Hindlimb muscle (tissue), 1 donor: ENCODE measurements around the gene RAB8A. TPM values are rescaled to one million over a fixed set of nuclear protein-coding genes. Genes with fewer than 3 reads are reported as not detected.
"Not testable (repeated sequence)": the region's sequence is repeated elsewhere in the genome, so short reads cannot be mapped to it uniquely, and the experiment has no call there.

ENCODE experiments used
- DNase-seq: peaks from one replicate; pipeline ENCODE4 v3.0.0-alpha.2; 2013
- polyA plus RNA-seq: library from polyadenylated mRNA; unstranded; fragments of 120-200 nt; gene quantifications from one replicate; pipeline ENCODE4 v1.2.1, GENCODE V29; 2013; ENCODE audit not compliant: insufficient read length

Gene RAB8A
- polyA plus RNA-seq, 1 donor, result 32.6 TPM

DNA sequence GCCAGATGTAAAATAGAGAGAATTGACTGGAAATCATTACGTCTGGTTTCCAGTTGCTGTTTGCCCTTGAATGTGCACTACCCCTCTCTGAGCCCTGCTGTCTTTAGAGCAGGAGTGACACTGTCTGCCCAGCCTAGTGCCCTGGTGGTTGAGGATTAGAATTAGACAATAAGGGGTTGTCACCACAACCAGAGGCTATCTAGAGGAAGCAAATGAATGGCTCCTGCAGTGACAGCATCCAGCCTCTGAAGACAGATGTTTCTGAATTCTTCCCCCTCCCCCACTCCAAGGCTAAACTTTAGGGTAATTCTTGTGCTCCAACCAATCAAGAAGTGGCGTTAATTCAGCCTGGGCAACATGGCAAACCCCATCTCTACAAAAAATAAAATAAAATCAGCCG lies 2.0 kb downstream of the RAB8A start:
- DNase-seq, result no peak

DNA sequence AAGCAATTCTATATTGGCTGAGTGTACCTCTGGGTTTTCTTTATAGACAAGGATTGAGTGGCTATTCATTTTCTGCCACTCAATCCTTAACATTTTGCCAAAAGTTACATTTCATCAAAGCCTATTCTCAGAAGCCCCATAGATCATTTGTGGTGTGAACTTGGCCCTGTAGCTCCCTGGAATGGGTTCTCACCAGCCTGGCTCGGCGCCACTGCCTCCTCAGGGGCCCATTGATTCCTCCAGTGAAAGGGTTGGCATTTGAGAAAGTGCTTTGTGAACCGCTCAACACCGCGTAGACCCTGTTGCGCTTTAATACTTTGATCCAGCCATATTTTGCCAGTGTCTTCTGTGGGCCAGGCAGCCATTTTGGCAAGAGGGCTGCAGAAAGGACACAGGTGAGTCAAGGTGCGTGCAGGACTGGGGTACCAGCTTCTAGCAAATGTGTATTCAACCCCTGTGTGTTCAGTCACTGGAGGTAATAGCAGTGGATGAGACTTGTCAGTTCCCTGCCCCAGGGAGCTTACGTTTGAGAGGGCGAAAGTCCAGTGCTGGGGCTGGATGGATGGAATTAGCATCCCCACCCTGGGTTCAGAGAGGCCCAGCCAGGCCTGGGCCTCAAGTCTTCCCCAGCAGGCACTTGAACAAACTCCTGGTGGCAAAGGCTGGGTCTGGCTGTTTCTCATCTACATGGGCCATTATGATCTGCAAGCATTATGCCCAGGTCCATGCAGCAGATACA lies 3.8 kb downstream of the RAB8A start:
- no peak for DNase-seq

DNA sequence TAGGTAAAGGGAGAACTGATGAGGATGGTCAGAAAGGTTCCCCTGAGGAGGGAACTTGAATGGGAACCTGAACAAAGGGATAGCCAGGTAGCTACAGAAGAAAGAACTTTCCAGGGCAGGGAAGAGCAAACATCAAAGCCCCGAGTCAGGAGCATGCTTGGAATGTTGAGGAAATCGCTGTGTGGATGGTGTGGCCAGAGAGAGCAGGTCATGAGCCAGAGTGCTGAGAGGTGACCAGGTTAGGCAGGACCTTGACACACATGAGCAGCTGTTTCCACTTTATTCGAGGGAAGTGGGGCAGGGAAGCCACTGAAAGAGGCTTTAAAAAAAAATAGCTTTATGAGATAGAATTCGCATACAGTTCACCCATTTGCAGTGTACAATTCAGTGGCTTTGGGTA lies 4.4 kb downstream of the RAB8A start:
- DNase-seq, result no peak

DNA sequence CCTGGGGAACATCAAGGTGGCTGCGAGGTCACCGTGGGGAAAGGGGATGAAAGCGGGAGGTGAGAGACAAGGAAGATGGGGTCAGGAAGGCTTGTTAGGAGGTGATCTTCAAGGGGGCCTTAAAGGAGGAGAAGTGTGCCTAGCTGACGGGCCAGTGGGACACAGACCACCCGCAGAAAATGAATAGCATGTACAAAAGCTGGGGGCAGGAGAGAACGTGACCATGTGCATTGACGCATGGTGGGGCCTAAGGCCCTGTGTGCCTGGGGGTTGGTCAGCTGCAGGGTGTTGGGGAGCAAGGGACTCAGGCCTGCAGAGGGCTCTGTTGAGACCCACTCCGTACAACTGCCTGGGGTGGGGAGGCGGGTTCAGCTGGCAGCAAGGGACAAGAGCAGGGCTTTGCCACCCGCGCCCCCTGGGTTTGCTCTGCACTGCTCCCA lies 5.9 kb downstream of the RAB8A start:
- DNase-seq, result no peak

DNA sequence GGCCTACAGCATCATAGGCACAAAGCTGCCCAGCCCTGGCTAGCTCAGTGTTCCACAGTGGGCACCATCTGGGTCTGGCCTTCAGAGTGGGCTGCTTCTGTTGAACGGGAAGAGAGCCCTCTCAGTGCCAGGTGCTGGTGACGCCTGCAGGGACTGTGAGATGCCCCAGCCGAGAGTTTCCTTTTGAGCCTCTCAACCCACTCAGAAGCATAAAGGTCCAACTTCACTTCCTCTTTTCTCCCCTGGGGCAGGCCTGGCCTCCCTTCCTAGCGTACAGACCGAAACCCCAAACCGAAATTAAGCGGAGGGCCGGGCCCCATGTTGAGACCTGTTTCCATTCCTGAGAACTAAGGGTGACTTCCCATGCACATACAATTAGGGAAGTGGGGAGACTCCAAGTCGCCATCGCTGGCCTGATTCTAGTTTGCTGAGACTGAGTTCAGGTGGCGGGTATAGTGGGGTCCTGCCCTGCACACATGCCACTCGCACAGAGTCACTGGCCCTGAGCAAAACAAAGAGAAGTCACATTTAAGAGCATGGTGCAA lies 6.9 kb downstream of the RAB8A start:
- no peak for DNase-seq

DNA sequence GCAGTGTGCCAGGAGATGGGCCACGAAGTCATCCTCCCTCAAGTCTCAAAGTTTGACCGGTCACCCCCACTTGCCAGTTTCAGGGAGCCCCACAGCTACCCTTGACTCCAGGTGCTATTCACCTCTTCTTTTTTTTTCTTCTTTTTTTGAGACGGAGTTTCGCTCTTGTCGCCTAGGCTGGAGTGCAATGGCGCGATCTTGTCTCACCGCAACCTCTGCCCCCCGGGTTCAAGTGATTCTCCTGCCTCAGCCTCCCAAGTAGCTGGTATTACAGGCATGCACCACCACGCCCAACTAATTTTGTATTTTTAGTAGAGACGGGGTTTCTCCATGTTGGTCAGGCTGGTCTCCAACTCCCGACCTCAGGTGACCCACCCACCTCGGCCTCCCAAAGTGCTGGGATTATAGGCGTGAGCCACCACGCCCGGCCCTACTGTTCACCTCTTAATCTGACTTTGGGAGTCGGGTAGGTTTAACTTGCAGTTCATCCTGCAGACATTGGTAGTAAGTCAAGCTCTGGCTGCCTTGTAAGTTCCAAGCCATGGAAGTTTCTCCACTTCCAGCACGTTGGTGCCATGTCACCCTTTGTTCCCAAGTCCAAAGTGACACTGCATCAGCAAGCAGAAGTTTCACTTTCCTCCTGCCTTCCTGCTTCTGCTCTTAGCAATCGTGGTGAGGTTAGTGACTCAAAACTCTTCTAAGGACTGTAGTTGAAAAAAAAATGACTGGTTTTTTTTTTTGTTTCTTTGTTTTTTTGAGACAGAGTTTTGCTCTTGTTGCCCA lies 7.6 kb downstream of the RAB8A start:
- DNase-seq, result not testable (repeated sequence)

DNA sequence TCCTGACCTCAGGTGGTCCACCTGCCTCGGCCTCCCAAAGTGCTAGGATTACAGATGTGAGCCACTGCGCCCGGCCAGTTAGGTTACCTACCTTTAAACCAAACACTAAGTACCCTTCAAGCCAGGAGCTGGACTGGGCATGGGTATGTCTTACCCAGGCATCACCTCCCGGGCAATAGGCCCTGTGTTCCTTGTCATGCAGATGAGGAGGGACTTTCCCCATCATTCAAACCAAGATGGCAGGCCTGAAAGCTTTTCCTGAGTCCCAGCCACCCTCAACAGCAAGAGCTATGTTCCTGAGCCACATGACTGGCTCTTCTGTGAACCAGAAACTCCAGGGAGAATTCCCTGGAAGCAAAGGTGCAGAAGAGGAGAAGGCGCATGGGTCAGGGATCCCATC lies 9.5 kb downstream of the RAB8A start:
- no peak for DNase-seq

DNA sequence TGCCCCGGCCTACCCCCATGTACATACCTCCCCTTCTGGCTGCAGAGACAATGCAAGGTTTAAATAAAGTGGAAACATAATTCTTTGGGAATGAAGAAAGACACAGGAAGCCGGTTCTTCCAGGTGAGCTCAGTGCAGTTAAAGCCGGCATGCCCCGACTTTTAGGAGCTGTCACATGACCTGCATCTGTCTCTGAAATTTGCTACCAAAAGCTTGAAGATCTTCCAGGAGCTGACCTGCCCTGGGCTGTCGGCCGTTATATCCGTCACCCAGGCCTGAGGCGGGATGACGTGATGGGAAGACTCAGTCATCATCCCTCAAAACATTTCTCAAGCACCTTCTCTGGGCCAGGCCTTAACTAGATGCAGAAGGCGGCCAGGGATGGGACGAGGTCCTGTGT lies 10.3 kb downstream of the RAB8A start:
- no peak for DNase-seq

DNA sequence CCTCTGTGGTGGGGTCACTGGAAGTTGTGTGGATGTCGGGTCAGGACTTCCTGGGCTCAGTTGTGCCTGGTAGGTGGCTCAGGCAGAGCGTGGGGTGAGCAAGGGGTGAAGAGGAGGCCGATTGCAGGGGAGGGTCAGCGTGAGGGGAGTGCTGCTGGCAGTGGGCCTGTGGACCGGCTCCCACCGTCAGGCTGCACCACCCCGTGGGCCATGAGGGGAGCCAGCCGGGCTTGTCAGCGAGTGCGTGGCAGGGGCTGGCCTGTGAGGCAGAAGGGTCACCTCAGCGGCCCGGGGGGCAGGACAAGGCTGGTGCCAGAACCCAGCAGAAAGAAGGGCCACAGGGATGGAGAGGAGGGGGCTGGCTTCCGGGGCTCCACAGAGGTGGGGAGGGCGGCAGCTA lies 13.3 kb downstream of the RAB8A start:
- no peak for DNase-seq

DNA sequence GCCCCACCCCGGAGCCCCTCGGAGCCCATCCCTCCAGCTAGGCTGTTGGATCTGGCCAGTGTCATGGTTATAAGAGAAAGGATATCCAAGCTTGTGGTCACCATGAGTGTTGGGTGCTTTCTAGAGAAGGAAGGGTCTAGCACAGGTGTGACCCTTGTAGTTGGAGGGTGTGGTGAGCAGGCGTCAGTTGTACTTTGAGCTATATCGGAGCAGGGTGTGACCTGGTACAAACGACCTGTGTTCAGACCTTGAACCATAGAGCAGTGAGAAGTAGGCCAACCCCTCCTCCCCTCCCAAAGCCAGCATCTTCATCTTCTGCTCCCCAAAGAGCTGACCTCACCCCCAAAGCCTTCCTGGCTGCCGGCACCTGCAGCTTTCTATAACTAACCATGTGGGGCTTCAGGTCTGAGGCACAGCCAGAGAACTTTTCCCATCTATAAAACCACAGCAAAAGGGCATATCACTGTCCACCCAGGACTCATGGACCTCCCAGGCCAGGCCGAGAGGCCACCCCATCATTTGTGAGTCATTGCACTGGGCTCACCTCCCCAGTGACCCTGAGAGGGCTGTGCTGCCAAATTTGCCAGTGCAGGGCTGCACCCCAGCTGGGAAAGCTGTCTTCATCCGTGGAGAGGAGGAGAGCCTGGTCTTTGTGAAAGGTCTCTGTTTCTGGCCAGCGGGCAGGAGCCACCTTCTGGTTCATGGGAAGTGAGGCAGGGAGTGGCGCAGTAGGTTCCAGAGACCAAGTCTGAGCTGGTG lies 14.2 kb downstream of the RAB8A start:
- DNase-seq, result no peak

DNA sequence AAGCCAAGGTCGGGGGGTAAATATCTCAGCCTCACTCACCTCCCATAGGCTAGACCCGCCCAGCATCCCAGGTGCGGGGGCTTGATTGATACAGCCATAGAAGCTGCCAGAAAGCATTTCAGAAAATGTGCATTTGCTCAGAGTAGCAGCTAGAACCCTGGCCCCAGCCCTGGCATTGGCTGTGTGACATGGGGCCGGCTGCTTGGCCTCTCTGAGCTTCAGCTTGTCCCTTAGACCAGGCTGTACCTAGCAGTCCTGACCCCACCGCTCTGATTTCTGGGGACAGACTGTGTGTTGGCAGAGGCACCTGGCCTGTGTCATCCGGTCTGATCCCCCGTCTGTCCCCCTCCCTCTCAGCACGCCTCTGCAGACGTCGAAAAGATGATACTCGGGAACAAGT lies 15.4 kb downstream of the RAB8A start:
- no peak for DNase-seq

DNA sequence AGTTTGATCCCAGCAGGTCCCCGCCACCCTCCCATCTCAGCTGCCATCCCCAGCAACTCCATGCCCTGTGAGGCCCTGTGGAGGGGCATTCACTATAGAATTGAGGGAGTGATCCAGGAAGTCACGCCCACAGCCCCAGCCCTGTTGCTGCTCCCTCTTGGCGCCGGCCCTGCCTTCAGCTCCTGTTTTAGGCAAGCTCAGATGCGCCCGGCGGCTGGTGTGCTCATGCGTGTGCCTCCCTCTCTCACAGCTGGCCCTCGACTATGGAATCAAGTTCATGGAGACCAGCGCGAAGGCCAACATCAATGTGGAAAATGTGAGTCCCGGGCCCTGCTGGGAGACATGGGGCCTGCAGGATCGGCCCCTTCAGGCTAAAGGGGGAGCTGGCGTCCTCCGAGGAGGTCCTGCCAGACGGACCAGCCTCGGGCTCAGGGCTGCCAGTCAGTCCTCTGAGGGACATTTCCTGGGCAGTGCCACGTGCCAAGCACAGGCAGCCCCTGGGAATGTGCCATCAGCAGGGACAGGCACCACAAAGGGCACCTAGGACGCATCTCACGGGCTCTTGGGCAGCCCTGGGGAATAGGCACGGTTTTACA lies 16.2 kb downstream of the RAB8A start:
- no peak for DNase-seq

DNA sequence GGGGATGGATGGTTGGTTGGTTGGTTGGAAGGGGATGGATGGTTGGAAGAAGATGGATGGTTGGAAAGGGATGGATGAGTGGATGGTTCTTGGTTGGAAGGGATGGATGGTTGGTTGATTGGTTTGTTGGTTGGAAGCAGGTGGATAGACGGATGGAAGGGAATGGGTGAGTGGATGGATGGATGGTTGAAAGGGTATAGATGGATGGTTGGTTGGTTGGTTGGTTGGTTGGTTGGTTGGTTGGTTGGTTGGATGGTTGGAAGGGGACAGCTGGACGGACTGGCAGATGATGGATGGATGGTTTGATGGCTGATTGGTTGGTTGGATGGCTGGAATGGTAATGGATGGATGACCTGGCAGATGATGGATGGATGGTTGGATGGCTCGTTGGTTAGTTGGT lies 20.0 kb downstream of the RAB8A start:
- DNase-seq, result no peak

DNA sequence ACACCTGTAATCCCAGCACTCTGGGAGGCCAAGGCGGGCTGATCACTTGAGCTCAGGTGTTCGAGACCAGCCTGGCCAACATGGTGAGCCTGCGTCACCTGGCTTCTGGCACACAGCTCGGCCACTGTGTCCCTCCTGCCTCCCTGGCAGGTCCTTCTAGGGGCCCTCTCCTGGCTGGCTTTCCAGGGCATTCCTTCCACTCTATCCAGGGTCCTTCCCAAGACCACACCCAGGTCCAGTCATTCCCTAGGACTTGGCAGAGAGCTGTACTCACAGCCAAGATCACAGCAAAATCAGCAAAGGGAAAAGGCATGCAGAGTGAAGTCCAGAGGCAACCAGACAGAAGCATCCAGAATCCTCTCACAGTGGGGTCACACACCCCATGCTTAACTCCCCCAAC lies 22.1 kb downstream of the RAB8A start:
- DNase-seq, result no peak

DNA sequence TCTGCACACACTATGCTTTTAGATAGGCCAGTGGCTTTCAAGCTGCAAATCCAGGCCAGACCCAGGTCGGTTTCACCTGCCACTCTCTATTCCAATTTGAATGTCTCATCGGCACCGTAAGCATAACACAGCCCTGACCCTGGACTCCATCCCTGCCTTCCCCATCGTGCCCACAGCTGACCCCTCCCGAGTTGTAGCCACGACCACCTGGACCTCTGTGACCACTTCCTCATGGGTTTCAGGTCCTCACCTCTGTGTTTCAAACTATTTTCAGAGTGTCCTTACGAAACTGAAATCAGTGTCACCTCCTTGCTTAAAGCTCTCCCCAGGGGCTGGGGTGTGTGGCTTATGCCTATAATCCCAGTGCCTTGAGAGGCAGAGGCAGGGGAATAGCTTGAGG lies 22.8 kb downstream of the RAB8A start:
- no peak for DNase-seq

DNA sequence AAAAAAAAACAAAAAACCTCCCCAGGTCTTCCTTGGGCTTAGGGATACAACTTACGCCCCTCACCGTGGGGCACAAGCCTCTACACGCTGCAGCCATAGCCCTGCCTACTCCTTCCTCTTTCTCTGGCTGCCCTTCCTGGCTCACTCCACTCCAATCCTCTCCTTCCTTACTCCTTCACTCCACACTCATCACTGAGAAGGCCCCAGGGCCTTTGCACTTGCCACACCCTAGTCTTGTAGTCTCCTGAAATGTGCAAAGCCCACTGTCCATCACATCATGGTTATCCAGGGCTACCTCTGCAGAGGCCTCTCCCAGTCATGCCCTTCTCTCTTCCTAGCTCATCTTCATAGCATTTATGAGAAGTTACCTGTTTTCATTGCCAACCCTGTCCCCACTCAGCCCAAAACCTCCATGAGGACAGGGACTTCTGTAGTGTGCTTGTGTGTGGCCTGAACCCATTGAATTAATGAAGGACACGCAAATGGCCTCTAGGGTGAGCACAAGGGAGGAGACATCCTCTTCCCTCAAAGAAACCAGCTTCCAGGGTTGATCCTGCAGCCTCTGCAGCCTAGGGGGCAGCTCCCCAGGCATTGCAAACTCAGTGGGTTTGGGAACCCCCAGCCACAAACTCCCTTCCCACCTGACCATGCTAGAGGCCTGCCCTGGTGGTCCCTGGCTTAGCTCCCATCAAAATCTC lies 23.9 kb downstream of the RAB8A start:
- DNase-seq, result no peak

DNA sequence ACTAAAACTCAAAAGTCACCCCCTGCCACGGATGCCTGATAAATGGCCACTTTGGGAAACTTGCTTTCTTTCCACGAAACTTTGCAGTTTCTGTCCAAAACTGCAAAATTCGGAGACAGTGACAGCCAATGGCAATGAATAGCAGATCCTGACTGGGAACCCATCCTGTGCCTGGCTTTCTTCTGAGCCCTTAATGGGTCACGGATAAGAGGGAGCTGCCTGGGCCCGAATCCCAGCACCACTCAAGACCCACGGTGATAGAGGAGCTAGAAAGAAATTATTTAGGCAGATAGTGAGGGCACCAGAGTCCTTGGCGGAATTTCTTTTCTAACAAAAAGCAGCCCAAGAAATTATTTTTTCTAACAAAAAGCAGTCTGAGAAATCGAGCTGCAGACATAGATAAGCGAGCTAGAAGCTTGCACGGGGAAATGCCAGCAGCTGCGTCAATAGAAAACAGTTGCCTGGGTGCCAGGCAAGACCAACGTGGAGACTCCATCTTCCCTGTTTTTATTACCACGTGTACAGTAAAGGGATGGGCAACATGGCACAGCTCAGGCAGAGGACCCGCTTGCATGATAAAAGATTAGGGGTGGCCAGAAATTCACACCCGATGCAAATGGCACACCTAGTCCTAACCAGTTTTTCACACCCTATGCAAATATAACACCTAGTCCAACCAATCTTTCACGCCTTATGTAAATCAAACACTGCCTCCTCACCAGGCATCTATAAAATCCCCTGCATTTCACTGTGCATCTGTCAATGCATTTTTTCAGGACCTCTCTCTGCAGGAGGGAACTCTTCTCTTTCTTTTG lies 24.7 kb downstream of the RAB8A start:
- no peak for DNase-seq

DNA sequence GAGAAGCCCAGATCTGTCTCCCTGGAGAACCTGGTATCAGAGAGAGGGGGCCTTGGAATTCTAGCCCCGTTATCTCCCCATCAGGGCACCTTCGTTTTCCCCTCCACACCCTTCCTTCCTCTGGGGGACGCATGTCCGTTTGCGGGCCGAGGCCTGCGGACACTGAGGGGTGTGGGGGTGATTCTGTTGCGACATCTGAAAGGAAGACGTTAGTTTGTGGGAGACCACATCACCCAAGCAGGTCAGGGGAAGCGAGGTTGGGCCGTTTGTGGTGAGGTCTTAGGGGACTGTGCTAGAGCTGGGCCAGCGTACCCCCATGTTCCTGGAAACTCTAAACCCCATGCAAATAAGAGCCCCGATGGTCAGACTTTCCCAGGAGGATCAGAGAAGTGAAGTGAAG lies 28.1 kb downstream of the RAB8A start:
- DNase-seq, result no peak

DNA sequence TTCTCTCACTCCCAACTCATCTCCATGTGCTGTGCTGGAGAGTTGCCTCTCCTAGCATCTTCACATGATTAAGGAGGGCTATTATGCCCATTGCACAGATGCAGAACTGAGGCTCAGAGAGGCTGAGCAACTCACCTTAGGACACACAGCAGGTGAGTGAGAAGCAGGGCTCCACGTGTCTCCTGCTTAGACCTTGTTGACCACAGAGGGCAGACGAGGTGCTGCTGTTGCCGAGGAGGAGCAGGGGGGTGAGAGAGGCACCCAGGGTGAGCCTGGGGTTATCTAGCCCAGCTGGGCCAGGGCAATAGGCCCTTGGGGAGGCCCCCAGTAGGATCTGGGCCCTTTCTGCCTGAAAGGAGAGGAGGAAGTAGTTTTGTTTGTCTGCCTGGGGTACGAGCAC lies 29.4 kb downstream of the RAB8A start:
- no peak for DNase-seq

DNA sequence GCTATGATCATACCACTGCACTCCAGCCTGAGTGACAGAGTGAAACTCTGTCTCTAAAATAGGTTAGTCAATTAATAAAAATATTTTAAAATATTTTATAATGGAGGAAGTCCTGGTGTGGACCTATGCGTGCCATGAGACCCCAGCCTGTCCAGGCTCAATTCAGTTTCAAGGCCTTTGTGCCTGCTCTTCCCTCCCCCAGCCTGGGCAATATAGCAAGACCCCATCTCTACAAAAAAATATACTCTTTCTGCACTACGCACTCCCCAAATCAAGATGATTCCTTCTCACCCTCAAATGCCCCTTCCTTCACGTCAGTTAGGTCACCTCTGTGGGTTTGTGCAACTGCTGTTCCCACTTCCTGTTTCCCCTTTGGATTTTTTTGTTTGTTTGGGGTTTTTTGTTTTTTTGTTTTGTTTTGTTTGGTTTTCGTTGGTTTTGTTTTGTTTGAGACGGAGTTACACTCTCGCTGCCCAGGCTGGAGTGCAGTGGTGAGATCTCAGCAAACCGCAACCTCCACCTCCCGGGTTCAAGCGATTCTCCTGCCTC lies 30.4 kb downstream of the RAB8A start:
- no peak for DNase-seq
